ENCODE measurements around the gene RASL10B. TPM values are rescaled to one million over a fixed set of nuclear protein-coding genes. Genes with fewer than 3 reads are reported as not detected.

The RASL10B gene
- total RNA-seq, 1 donor from 2014 or later: 2.6 TPM

- peak; percentile 38 for DNase-seq (ENCODE audit: low read depth)
- no peak overlapping the region for H3K4me3 ChIP-seq (ENCODE audit: low read depth, low read length)
- no peak for TF ChIP-seq CTCF (IDR thresholded peaks at IDR 0.05; ENCODE audit: insufficient read depth, low read length, poor library complexity, severe bottlenecking)
- H3K27me3 ChIP-seq (ENCODE audit: control insufficient read depth, insufficient read depth, low read length): no peaks in the 10 kb centered on the region
- peaks cover 1% of the 10 kb centered on the region for H3K36me3 ChIP-seq (ENCODE audit: control insufficient read depth, insufficient read depth, low read length)
These were observed 18.2 kb upstream of the RASL10B start for GRCh38 chr17:35713069-35713728.

GRCh38 chr17:35714988-35715387, 16.5 kb upstream of the RASL10B start:
- no peak for TF ChIP-seq CTCF (IDR thresholded peaks at IDR 0.05; ENCODE audit: insufficient read depth, low read length, poor library complexity, severe bottlenecking)

GRCh38 chr17:35715416-35715815, 16.0 kb upstream of the RASL10B start:
- Histone ChIP-seq H3K36me3 (ENCODE audit: control insufficient read depth, insufficient read depth, low read length) (peaks cover 1% of the 10 kb centered on the region), H3K4me3 (ENCODE audit: low read depth, low read length) (no peak overlapping the region), H3K27me3 (ENCODE audit: control insufficient read depth, insufficient read depth, low read length) (no peaks in the 10 kb centered on the region)
- DNase-seq (ENCODE audit: low read depth): no peak
- TF ChIP-seq CTCF (IDR thresholded peaks at IDR 0.05; ENCODE audit: insufficient read depth, low read length, poor library complexity, severe bottlenecking): no peak

More at GRCh38 chr17:35714988-35715387, 16.5 kb upstream of the RASL10B start:
- H3K36me3 ChIP-seq (ENCODE audit: control insufficient read depth, insufficient read depth, low read length): peaks cover 1% of the 10 kb centered on the region
- no peaks in the 10 kb centered on the region for H3K27me3 ChIP-seq (ENCODE audit: control insufficient read depth, insufficient read depth, low read length)
- H3K4me3 ChIP-seq (ENCODE audit: low read depth, low read length): no peak overlapping the region
- no peak for DNase-seq (ENCODE audit: low read depth)

- no peak for DNase-seq (ENCODE audit: low read depth)
- H3K27me3 ChIP-seq (ENCODE audit: control insufficient read depth, insufficient read depth, low read length): no peaks in the 10 kb centered on the region
- peaks cover 1% of the 10 kb centered on the region for H3K36me3 ChIP-seq (ENCODE audit: control insufficient read depth, insufficient read depth, low read length)
- no peak for TF ChIP-seq CTCF (IDR thresholded peaks at IDR 0.05; ENCODE audit: insufficient read depth, low read length, poor library complexity, severe bottlenecking)
- no peak overlapping the region for H3K4me3 ChIP-seq (ENCODE audit: low read depth, low read length)
These were observed 15.3 kb upstream of the RASL10B start for GRCh38 chr17:35716173-35716572.

GRCh38 chr17:35716897-35717465, 14.5 kb upstream of the RASL10B start:
- no peaks in the 10 kb centered on the region for H3K27me3 ChIP-seq (ENCODE audit: control insufficient read depth, insufficient read depth, low read length)
- no peak overlapping the region for H3K4me3 ChIP-seq (ENCODE audit: low read depth, low read length)
- H3K36me3 ChIP-seq (ENCODE audit: control insufficient read depth, insufficient read depth, low read length): peaks cover 1% of the 10 kb centered on the region
- DNase-seq (ENCODE audit: low read depth): no peak
- TF ChIP-seq CTCF (IDR thresholded peaks at IDR 0.05; ENCODE audit: insufficient read depth, low read length, poor library complexity, severe bottlenecking): no peak

GRCh38 chr17:35717475-35717874, 14.0 kb upstream of the RASL10B start:
- no peak for TF ChIP-seq CTCF (IDR thresholded peaks at IDR 0.05; ENCODE audit: insufficient read depth, low read length, poor library complexity, severe bottlenecking)
- H3K36me3 ChIP-seq (ENCODE audit: control insufficient read depth, insufficient read depth, low read length): peaks cover 1% of the 10 kb centered on the region
- H3K27me3 ChIP-seq (ENCODE audit: control insufficient read depth, insufficient read depth, low read length): no peaks in the 10 kb centered on the region
- H3K4me3 ChIP-seq (ENCODE audit: low read depth, low read length): no peak overlapping the region
- no peak for DNase-seq (ENCODE audit: low read depth)
